SJCRH30 (cell line): ENCODE results near the gene TDRD15. TPM values are rescaled to one million over a fixed set of nuclear protein-coding genes. Genes with fewer than 3 reads are reported as not detected.
A peak's percentile ranks its signal among the peaks of the same experiment; 100 is the strongest.
"Not testable (repeated sequence)": the region's sequence is repeated elsewhere in the genome, so short reads cannot be mapped to it uniquely, and the experiment has no call there.

Experiments
- DNase-seq, 2 experiments: peaks; one replicate each; pipeline ENCODE4 v3.0.0-alpha.2; 2015 to 2020
- H3K27ac ChIP-seq: fragments of 250-450 bp; sonication (Bioruptor Pico); 2 replicates; pipeline ENCODE4 v1.5.1; 2020; ENCODE audit warnings: mild to moderate bottlenecking, moderate library complexity
- H3K27me3 ChIP-seq: fragments of 250-450 bp; sonication (Bioruptor Pico); 2 replicates; pipeline ENCODE4 v1.5.1; 2020; ENCODE audit warnings: mild to moderate bottlenecking, moderate library complexity
- H3K36me3 ChIP-seq: fragments of 250-450 bp; sonication (Bioruptor Pico); 2 replicates; pipeline ENCODE4 v1.5.1; 2020; ENCODE audit warnings: mild to moderate bottlenecking, moderate library complexity
- H3K4me1 ChIP-seq: fragments of 250-450 bp; sonication (Bioruptor Pico); 2 replicates; pipeline ENCODE4 v1.5.1; 2020; ENCODE audit warnings: mild to moderate bottlenecking, moderate library complexity
- H3K4me3 ChIP-seq: fragments of 250-450 bp; sonication (Bioruptor Pico); 2 replicates; pipeline ENCODE4 v1.5.1; 2020; ENCODE audit warnings: mild to moderate bottlenecking, moderate library complexity
- H3K9me3 ChIP-seq: fragments of 250-450 bp; sonication (Bioruptor Pico); replicated peaks from 2 replicates; pipeline ENCODE4 v1.5.1; 2020; ENCODE audit warnings: mild to moderate bottlenecking, moderate library complexity
- total RNA-seq: library from RNA; depleted of rRNA; stranded (reverse); fragments of >200 nt; shearing (Covaris generic); gene quantifications from 2 replicates; pipeline ENCODE4 v1.2.3, GENCODE V29; 2014

The TDRD15 gene
- total RNA-seq, 1 experiment from 2014 or later = 0.02 TPM

- Histone ChIP-seq H3K4me3 (no peak overlapping the region), H3K36me3 (no peaks in the 10 kb centered on the region; the same call in 1 of the 2 replicates), H3K27me3 (no peaks in the 10 kb centered on the region), H3K4me1 (peaks cover 17% of the 10 kb centered on the region; the same call in 1 of the 2 replicates), H3K27ac (no peak overlapping the region), H3K9me3 (no peaks in the 10 kb centered on the region)
- DNase-seq = no peak
These were observed 19.6 kb upstream of the TDRD15 start for GRCh38 chr2:21104030-21104660.

GRCh38 chr2:21111012-21111411 is 12.8 kb upstream of the TDRD15 start:
- Histone ChIP-seq H3K27me3 (no peaks in the 10 kb centered on the region), H3K9me3 (no peaks in the 10 kb centered on the region), H3K36me3 (no peaks in the 10 kb centered on the region; the same call in 1 of the 2 replicates), H3K4me3 (no peak overlapping the region), H3K27ac (no peak overlapping the region), H3K4me1 (peaks cover 9% of the 10 kb centered on the region; the same call in 1 of the 2 replicates)
- no peak for DNase-seq

- Histone ChIP-seq H3K9me3 (no peaks in the 10 kb centered on the region), H3K4me3 (no peak overlapping the region), H3K36me3 (no peaks in the 10 kb centered on the region), H3K4me1 (no peaks in the 10 kb centered on the region), H3K27ac (no peak overlapping the region), H3K27me3 (peaks cover 5% of the 10 kb centered on the region; the same call in 1 of the 2 replicates)
- no peak for DNase-seq
These were observed 6.1 kb upstream of the TDRD15 start for GRCh38 chr2:21117688-21118087.

GRCh38 chr2:21118302-21118920 is 5.4 kb upstream of the TDRD15 start:
- no peak overlapping the region for H3K27ac ChIP-seq
- no peak overlapping the region for H3K4me3 ChIP-seq
- DNase-seq = peak in 1 of 2 experiments; percentile 60
- H3K36me3 ChIP-seq = no peaks in the 10 kb centered on the region
- H3K27me3 ChIP-seq = peaks cover 5% of the 10 kb centered on the region; the same call in 1 of the 2 replicates
- H3K4me1 ChIP-seq = no peaks in the 10 kb centered on the region
- no peaks in the 10 kb centered on the region for H3K9me3 ChIP-seq

- DNase-seq = no peak
- no peak overlapping the region for H3K4me3 ChIP-seq
- H3K9me3 ChIP-seq = no peaks in the 10 kb centered on the region
- H3K4me1 ChIP-seq = no peaks in the 10 kb centered on the region
- no peaks in the 10 kb centered on the region for H3K36me3 ChIP-seq
- H3K27me3 ChIP-seq = peaks cover 2% of the 10 kb centered on the region
- no peak overlapping the region for H3K27ac ChIP-seq
These were observed 8.1 kb downstream of the TDRD15 start for GRCh38 chr2:21131861-21132260.

- no peaks in the 10 kb centered on the region for H3K36me3 ChIP-seq
- no peak overlapping the region for H3K4me3 ChIP-seq
- no peak overlapping the region for H3K27ac ChIP-seq
- no peak for DNase-seq
- no peaks in the 10 kb centered on the region for H3K9me3 ChIP-seq
- no peaks in the 10 kb centered on the region for H3K27me3 ChIP-seq
- no peaks in the 10 kb centered on the region for H3K4me1 ChIP-seq
These were observed 11.8 kb downstream of the TDRD15 start for GRCh38 chr2:21135585-21135984.

- DNase-seq = no peak
- Histone ChIP-seq H3K27me3 (no peaks in the 10 kb centered on the region), H3K4me3 (no peak overlapping the region), H3K36me3 (no peaks in the 10 kb centered on the region), H3K9me3 (no peaks in the 10 kb centered on the region), H3K4me1 (no peaks in the 10 kb centered on the region), H3K27ac (no peak overlapping the region)
These were observed 18.4 kb downstream of the TDRD15 start for GRCh38 chr2:21142149-21142548.

- Histone ChIP-seq H3K36me3 (no peaks in the 10 kb centered on the region), H3K4me1 (no peaks in the 10 kb centered on the region), H3K9me3 (no peaks in the 10 kb centered on the region), H3K27me3 (no peaks in the 10 kb centered on the region; the same call in 1 of the 2 replicates), H3K4me3 (no peak overlapping the region), H3K27ac (no peak overlapping the region)
- no peak for DNase-seq
These were observed 22.9 kb downstream of the TDRD15 start for GRCh38 chr2:21146638-21147037.

- H3K4me1 ChIP-seq = no peaks in the 10 kb centered on the region
- H3K36me3 ChIP-seq = no peaks in the 10 kb centered on the region
- H3K27ac ChIP-seq = no peak overlapping the region
- H3K27me3 ChIP-seq = no peaks in the 10 kb centered on the region; the same call in 1 of the 2 replicates
- DNase-seq = no peak
- H3K4me3 ChIP-seq = no peak overlapping the region
- H3K9me3 ChIP-seq = no peaks in the 10 kb centered on the region
These were observed 24.9 kb downstream of the TDRD15 start for GRCh38 chr2:21148718-21149117.

GRCh38 chr2:21151234-21151633 is 27.5 kb downstream of the TDRD15 start:
- not testable (repeated sequence) for H3K9me3 ChIP-seq, H3K27ac ChIP-seq, H3K4me3 ChIP-seq, DNase-seq, H3K4me1 ChIP-seq, H3K27me3 ChIP-seq, H3K36me3 ChIP-seq

- DNase-seq = no peak
- H3K4me3 ChIP-seq = no peak overlapping the region
- no peaks in the 10 kb centered on the region for H3K4me1 ChIP-seq
- H3K27ac ChIP-seq = no peak overlapping the region
- no peaks in the 10 kb centered on the region; the same call in none of the 2 replicates for H3K27me3 ChIP-seq
- H3K9me3 ChIP-seq = no peaks in the 10 kb centered on the region
- no peaks in the 10 kb centered on the region for H3K36me3 ChIP-seq
These were observed 31.8 kb downstream of the TDRD15 start for GRCh38 chr2:21155365-21156136.

- Histone ChIP-seq H3K27ac (no peak overlapping the region), H3K36me3 (no peaks in the 10 kb centered on the region), H3K27me3 (no peaks in the 10 kb centered on the region; the same call in 1 of the 2 replicates), H3K9me3 (no peaks in the 10 kb centered on the region), H3K4me3 (no peak overlapping the region), H3K4me1 (no peaks in the 10 kb centered on the region)
- no peak for DNase-seq
These were observed 37.4 kb downstream of the TDRD15 start for GRCh38 chr2:21161122-21161521.

GRCh38 chr2:21161832-21162614 is 38.3 kb downstream of the TDRD15 start:
- no peak for DNase-seq

GRCh38 chr2:21162615-21162878 is 38.8 kb downstream of the TDRD15 start:
- H3K27me3 ChIP-seq = no peaks in the 10 kb centered on the region; the same call in 1 of the 2 replicates
- H3K4me3 ChIP-seq = no peak overlapping the region
- DNase-seq = no peak
- H3K9me3 ChIP-seq = no peaks in the 10 kb centered on the region
- no peaks in the 10 kb centered on the region for H3K4me1 ChIP-seq
- no peak overlapping the region for H3K27ac ChIP-seq
- no peaks in the 10 kb centered on the region for H3K36me3 ChIP-seq

More at GRCh38 chr2:21161832-21162614, 38.3 kb downstream of the TDRD15 start:
- Histone ChIP-seq H3K9me3 (no peaks in the 10 kb centered on the region), H3K27ac (no peak overlapping the region), H3K36me3 (no peaks in the 10 kb centered on the region), H3K4me1 (no peaks in the 10 kb centered on the region), H3K27me3 (no peaks in the 10 kb centered on the region; the same call in 1 of the 2 replicates), H3K4me3 (no peak overlapping the region)
